Testis (tissue), 2 donors: ENCODE data around the gene SLC6A6.

Source experiments
- POLR2A ChIP-seq: fragments of 450-650 bp; IDR thresholded peaks from one replicate; pipeline ENCODE4 v1.6.1; 2017; ENCODE audit warnings: antibody characterized with exemption, mild to moderate bottlenecking, moderate library complexity
- TF ChIP-seq, protein P1 (sequence below), 3 experiments: fragments of 450-650 bp in 2 of 3; fragments of 200-600 bp in 1 of 3; sonication (generic) in 1 of 3; IDR thresholded peaks; one replicate each; pipeline ENCODE4 v1.5.1; 2016 to 2019; ENCODE audit warnings: antibody characterized with exemption in 3 of 3, mild to moderate bottlenecking in 2 of 3, moderate library complexity in 1 of 3

DNA sequence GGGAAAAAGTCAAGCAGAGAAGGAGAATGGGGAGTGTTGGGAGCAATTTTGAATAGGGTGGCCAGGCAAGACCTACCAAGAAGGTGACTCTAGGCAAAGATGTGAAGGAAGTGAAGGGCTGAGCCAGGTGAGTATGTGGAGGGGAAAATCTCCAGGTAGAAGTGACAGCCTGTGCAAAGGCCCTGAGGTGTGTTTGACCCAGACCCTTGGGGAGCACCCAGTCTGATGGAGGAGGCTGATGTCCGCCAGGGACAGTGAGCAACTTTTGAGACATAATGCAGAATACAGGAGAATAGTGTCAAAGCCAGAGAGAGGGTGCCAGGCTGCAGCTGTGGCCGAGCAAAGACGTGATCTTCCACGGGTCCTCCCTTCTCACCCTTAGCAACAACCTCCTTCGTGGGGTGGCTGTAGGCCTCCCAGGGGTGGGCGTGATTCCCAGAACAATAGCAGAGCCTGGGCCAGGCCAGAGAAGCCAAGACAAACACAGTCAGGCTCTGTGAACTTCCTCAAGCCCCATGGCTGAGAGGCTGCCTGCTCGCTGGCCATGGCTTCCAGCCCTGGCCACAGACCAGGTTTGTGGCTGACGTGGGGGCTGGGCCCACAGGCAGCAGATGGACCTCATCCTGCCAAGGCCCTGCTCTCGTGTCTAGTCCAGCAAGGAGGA is 58.1 kb downstream of the SLC6A6 start:
- TF ChIP-seq, protein P1, sequence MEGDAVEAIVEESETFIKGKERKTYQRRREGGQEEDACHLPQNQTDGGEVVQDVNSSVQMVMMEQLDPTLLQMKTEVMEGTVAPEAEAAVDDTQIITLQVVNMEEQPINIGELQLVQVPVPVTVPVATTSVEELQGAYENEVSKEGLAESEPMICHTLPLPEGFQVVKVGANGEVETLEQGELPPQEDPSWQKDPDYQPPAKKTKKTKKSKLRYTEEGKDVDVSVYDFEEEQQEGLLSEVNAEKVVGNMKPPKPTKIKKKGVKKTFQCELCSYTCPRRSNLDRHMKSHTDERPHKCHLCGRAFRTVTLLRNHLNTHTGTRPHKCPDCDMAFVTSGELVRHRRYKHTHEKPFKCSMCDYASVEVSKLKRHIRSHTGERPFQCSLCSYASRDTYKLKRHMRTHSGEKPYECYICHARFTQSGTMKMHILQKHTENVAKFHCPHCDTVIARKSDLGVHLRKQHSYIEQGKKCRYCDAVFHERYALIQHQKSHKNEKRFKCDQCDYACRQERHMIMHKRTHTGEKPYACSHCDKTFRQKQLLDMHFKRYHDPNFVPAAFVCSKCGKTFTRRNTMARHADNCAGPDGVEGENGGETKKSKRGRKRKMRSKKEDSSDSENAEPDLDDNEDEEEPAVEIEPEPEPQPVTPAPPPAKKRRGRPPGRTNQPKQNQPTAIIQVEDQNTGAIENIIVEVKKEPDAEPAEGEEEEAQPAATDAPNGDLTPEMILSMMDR (IDR thresholded peaks at IDR 0.05), result no peak
- TF ChIP-seq POLR2A, result no peak
